GM12891 (cell line): ENCODE measurements around the gene TWSG1.
"Not testable (repeated sequence)": the region's sequence is repeated elsewhere in the genome, so short reads cannot be mapped to it uniquely, and the experiment has no call there.

Source experiments
- DNase-seq: peaks from one replicate; pipeline ENCODE4 v3.0.0; 2011; ENCODE audit warnings: low spot score; ENCODE audit not compliant: insufficient read length
- FAIRE-seq: peaks from 2 replicates; lab custom pipeline; 2011; peaks lifted over from hg19 to GRCh38; lab: Jason Lieb, UNC
- PAX5 ChIP-seq: IDR thresholded peaks from 2 replicates; pipeline ENCODE4 v1.6.1; 2011; ENCODE audit warnings: low read length, moderate library complexity, mild to moderate bottlenecking; ENCODE audit not compliant: insufficient read depth, severe bottlenecking
- POLR2A ChIP-seq: IDR thresholded peaks from 2 replicates; pipeline ENCODE4 v1.6.1; 2011; ENCODE audit warnings: low read depth, low read length, control low read depth
- POLR2AphosphoS5 ChIP-seq: IDR thresholded peaks from 2 replicates; pipeline ENCODE4 v1.6.1; 2011; ENCODE audit warnings: low read depth, low read length, control low read depth
- POU2F2 ChIP-seq: IDR thresholded peaks from 2 replicates; pipeline ENCODE4 v1.6.1; 2011; ENCODE audit warnings: low read depth, mild to moderate bottlenecking, control low read depth, low read length, moderate library complexity
- SPI1 ChIP-seq: IDR thresholded peaks from 2 replicates; pipeline ENCODE4 v1.6.1; 2011; ENCODE audit warnings: low read depth, low read length, control low read depth
- TAF1 ChIP-seq: IDR thresholded peaks from 2 replicates; pipeline ENCODE4 v1.6.1; 2011; ENCODE audit warnings: low read depth, low read length, control low read depth

TWSG1 gene

GRCh38 chr18:9353596-9353995, 19.0 kb downstream of the TWSG1 start:
- no peak for TF ChIP-seq POLR2AphosphoS5
- no peak; the same call in 1 of the 2 replicates for TF ChIP-seq TAF1
- TF ChIP-seq SPI1 = peak; percentile 33; the same call in 1 of the 2 replicates
- TF ChIP-seq POLR2A = 0 out of 2 replicates have a peak, but pooled peaks have one; percentile 30
- TF ChIP-seq PAX5 = no peak
- FAIRE-seq (peak; percentile 90), DNase-seq (peak; percentile 17)

- FAIRE-seq (peak; percentile 31), DNase-seq (no peak)
These were observed 19.7 kb downstream of the TWSG1 start for GRCh38 chr18:9354256-9354655.

GRCh38 chr18:9356976-9357375, 22.4 kb downstream of the TWSG1 start:
- DNase-seq = no peak
- TF ChIP-seq SPI1 (no peak), TAF1 (no peak), POU2F2 (no peak), PAX5 (no peak)
- no peak for FAIRE-seq

More at GRCh38 chr18:9354256-9354655, 19.7 kb downstream of the TWSG1 start:
- TF ChIP-seq POLR2AphosphoS5 (no peak), POLR2A (no peak), TAF1 (no peak), SPI1 (no peak), PAX5 (no peak)

GRCh38 chr18:9359796-9360195, 25.2 kb downstream of the TWSG1 start:
- no peak for DNase-seq
- FAIRE-seq = no peak
- TF ChIP-seq SPI1 = no peak
- TF ChIP-seq POLR2A = no peak

- no peak for FAIRE-seq
- DNase-seq = no peak
- TF ChIP-seq PAX5 = no peak
- TF ChIP-seq SPI1 = no peak
- TF ChIP-seq POU2F2 = no peak
- TF ChIP-seq TAF1 = no peak
- no peak for TF ChIP-seq POLR2AphosphoS5
- no peak for TF ChIP-seq POLR2A
These were observed 26.6 kb downstream of the TWSG1 start for GRCh38 chr18:9361191-9361590.

GRCh38 chr18:9362869-9363268, 28.3 kb downstream of the TWSG1 start:
- no peak for DNase-seq
- TF ChIP-seq SPI1 = no peak
- TF ChIP-seq POLR2A = no peak
- no peak for TF ChIP-seq TAF1
- TF ChIP-seq POU2F2 = no peak
- TF ChIP-seq PAX5 = no peak

GRCh38 chr18:9364242-9364641, 29.7 kb downstream of the TWSG1 start:
- TF ChIP-seq SPI1 (no peak), PAX5 (no peak), POLR2AphosphoS5 (no peak), POLR2A (no peak), TAF1 (no peak), POU2F2 (no peak)
- DNase-seq = no peak
- no peak for FAIRE-seq

More at GRCh38 chr18:9362869-9363268, 28.3 kb downstream of the TWSG1 start:
- no peak for FAIRE-seq

- DNase-seq (no peak), FAIRE-seq (no peak)
- no peak for TF ChIP-seq TAF1
- no peak for TF ChIP-seq POLR2AphosphoS5
- TF ChIP-seq POU2F2 = no peak
- no peak for TF ChIP-seq POLR2A
- no peak for TF ChIP-seq PAX5
- no peak for TF ChIP-seq SPI1
These were observed 30.8 kb downstream of the TWSG1 start for GRCh38 chr18:9365406-9365805.

GRCh38 chr18:9366126-9366714, 31.6 kb downstream of the TWSG1 start:
- FAIRE-seq = no peak
- DNase-seq = no peak
- TF ChIP-seq SPI1 = no peak
- TF ChIP-seq POU2F2 = no peak
- no peak for TF ChIP-seq TAF1
- TF ChIP-seq POLR2AphosphoS5 = no peak
- no peak for TF ChIP-seq POLR2A
- no peak for TF ChIP-seq PAX5

- FAIRE-seq = peak; percentile 78
- not testable (repeated sequence) for DNase-seq
These were observed 38.7 kb downstream of the TWSG1 start for GRCh38 chr18:9373254-9373653.

GRCh38 chr18:9379118-9379517, 44.5 kb downstream of the TWSG1 start:
- FAIRE-seq = no peak
- DNase-seq = no peak

More at GRCh38 chr18:9379118-9379517, 44.5 kb downstream of the TWSG1 start:
- no peak for TF ChIP-seq PAX5
- TF ChIP-seq POLR2A = no peak
- no peak for TF ChIP-seq POU2F2
- TF ChIP-seq POLR2AphosphoS5 = no peak
- no peak for TF ChIP-seq SPI1
- no peak for TF ChIP-seq TAF1
